Suppressor macrophage (primary cell): ENCODE results near the gene DAO.

Source experiments
- DNase-seq, 4 experiments: peaks; one replicate each; pipeline ENCODE4 v3.0.0-alpha.2; 2020 to 2022

DAO gene

GRCh38 chr12:108850854-108851573 is 28.9 kb upstream of the DAO start:
- DNase-seq: peak; percentile 76 to 88 (median 83)

GRCh38 chr12:108852674-108853309 is 27.1 kb upstream of the DAO start:
- no peak for DNase-seq

GRCh38 chr12:108853426-108853825 is 26.5 kb upstream of the DAO start:
- DNase-seq: no peak

- DNase-seq: peak; percentile 54 to 80 (median 58)
Measured at GRCh38 chr12:108853981-108854446, 25.9 kb upstream of the DAO start.

GRCh38 chr12:108854451-108855283 is 25.2 kb upstream of the DAO start:
- DNase-seq: peak; percentile 87 to 97 (median 88)

- peak; percentile 48 to 66 (median 64) for DNase-seq
Measured at GRCh38 chr12:108855284-108856169, 24.4 kb upstream of the DAO start.

- no peak for DNase-seq
Measured at GRCh38 chr12:108856170-108856427, 23.8 kb upstream of the DAO start.

- DNase-seq: peak; percentile 87 to 95 (median 90)
Measured at GRCh38 chr12:108856428-108857157, 23.3 kb upstream of the DAO start.

- no peak for DNase-seq
Measured at GRCh38 chr12:108857158-108857407, 22.8 kb upstream of the DAO start.

- DNase-seq: peak in 2 of 4 experiments; percentile 30 to 33
Measured at GRCh38 chr12:108858311-108859074, 21.4 kb upstream of the DAO start.

GRCh38 chr12:108859141-108859922 is 20.6 kb upstream of the DAO start:
- DNase-seq: peak in 2 of 4 experiments; percentile 22 to 33

GRCh38 chr12:108859923-108860291 is 20.0 kb upstream of the DAO start:
- DNase-seq: no peak

- peak in 3 of 4 experiments; percentile 46 to 58 (median 52) for DNase-seq
Measured at GRCh38 chr12:108860443-108860842, 19.4 kb upstream of the DAO start.

- DNase-seq: peak; percentile 87 to 96 (median 94)
Measured at GRCh38 chr12:108861878-108862587, 17.9 kb upstream of the DAO start.

- DNase-seq: peak in 1 of 4 experiments; percentile 37
Measured at GRCh38 chr12:108862588-108862959, 17.3 kb upstream of the DAO start.

GRCh38 chr12:108865169-108865568 is 14.7 kb upstream of the DAO start:
- no peak for DNase-seq

- peak; percentile 51 to 73 (median 70) for DNase-seq
Measured at GRCh38 chr12:108866083-108866482, 13.8 kb upstream of the DAO start.

GRCh38 chr12:108868781-108869180 is 11.1 kb upstream of the DAO start:
- no peak for DNase-seq

- no peak for DNase-seq
Measured at GRCh38 chr12:108875280-108875679, 4.6 kb upstream of the DAO start.
